ENCODE results near the gene JAK1.
A peak's percentile ranks its signal among the peaks of the same experiment; 100 is the strongest.
"Not testable (repeated sequence)": the region's sequence is repeated elsewhere in the genome, so short reads cannot be mapped to it uniquely, and the experiment has no call there.

JAK1 gene

DNA sequence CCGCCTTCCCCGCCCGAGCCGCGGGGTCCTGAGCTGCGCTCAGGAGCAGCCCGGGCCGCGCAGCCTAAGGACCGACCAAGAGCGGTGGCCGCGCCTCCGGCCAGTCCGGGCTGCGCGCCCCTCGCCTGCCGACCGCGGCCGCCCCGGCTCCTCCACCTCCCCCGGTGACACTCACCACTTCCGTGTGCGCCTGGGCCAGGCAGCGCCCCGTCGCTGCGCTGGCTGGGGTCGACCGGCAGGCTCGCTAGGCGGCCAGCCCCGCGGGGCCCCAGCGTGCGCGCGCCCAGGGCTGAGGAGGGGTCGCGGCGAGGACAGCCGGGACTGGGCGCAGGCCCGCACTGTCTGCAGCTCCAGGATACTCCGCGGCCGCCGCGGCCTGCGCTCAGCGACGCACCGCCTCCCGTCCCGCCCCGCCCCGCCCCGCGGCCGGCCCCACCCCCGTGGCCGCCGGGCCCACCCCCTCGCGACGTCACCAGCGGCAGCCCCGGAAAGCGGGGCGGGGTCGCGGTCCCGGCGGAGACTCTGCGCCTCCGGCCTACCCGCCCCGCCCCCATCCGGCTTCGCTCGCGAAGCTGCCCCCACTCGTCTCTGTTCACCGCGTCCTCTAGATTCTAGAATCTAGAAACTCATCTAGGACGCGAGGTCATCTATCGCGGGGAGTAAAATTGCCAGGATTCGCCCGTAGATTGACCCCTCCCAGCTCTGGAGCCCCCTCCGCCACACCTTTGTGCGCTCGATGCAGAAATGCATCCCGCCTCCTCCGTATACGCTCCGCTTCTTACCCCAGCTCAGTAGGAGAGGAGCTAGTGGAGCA, at the start of gene JAK1:
JAK1 (minus strand) TSS at position 392 of the 814 bp plus-strand sequence. CDS start 80,285 bp downstream, outside the sequence.
- DNase-seq (ENCODE audit: low read depth in 3 of 3): peak; percentile 72 to 85 (median 83)

DNA sequence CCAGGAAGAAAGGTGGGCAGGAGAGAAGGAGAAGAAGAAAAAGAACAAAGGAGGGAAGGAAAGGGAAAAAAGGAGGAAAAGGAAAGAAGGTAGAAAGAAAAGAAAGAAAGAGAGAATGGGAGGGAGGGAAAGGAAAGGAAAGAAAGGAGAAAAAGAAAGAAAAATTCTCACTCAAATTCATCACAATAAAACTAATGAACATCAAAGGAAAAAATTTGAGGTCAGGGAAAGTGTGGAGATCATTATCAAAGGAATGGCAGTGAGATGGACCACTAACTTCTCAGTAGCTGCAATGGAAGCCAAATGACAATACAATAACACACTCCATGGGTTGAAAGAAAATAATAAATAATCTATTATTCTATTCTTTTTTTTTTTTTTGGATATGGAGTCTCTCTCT, 48.0 kb upstream of the JAK1 start:
- DNase-seq (ENCODE audit: low read depth in 3 of 3): no peak

DNA sequence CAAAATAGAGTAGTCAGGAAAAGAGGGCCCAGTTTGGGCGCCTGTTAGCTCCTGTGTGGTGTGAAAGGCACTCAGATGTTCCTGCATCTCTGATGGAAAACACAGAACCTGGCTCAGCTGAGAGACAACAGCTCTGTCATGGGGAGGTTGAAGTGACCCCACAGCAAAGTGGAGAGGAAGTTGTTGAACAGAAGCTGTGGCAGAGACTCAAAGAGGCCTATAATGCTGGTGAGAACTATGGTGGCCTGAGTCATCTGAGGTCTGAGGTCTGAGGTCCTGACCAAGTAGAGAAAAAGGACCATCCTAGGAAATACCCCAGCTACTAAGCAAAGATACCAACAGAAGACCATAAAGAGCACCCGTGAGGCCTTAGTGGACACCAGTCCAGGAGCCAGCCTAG, 45.6 kb upstream of the JAK1 start:
- no peak for DNase-seq (ENCODE audit: low read depth in 3 of 3)

DNA sequence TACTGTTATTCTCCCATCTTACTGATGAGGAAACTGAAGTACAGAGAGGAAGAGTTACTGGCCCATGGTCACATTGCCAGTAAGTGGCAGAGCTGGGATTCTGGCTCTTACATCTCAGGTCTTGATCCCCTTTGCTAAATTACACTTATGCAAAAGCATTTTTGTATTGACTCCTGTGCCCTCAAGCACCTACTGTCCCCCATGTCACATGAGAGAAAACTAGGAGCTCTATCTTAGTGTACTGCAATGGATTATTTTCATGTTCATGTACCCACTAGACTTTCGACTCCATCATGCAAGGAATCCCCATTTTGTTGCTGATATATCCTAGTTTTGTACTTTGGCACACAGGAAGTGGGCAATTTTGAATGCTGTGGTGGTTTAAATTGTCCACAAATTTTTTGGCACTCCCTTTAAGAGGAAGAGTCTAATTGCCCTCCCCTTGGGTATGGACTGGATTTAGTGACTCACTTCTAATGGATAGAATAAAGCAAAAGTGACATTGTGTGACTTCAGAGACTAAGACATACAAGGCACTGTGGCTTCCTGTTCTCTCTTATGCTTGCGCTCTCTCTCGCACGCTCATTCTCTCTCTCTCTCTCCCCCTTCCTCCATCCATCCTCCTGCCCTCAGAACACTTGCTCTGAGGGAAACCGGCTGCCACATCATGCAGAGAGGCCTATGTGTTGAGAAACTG, 43.5 kb upstream of the JAK1 start:
- no peak for DNase-seq (ENCODE audit: low read depth in 3 of 3)

DNA sequence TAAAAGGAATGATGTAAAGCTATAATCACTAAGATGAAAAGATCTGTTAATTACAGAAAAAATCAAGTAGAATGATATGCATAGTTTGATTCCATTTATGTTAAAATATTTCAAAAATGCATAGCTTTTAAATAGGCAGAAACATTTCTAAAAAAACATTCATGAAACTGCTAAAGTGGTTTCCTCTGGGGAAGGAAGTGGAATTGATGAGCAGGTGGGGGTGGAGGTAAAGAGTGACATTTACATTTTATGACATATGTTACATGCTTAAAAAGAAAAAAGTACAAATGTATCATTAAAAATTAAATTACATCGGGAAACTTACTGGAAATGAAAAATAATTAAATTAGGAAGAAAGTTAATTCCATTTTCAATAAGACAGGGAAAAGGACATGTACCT, 42.8 kb upstream of the JAK1 start:
- no peak for DNase-seq (ENCODE audit: low read depth in 3 of 3)

DNA sequence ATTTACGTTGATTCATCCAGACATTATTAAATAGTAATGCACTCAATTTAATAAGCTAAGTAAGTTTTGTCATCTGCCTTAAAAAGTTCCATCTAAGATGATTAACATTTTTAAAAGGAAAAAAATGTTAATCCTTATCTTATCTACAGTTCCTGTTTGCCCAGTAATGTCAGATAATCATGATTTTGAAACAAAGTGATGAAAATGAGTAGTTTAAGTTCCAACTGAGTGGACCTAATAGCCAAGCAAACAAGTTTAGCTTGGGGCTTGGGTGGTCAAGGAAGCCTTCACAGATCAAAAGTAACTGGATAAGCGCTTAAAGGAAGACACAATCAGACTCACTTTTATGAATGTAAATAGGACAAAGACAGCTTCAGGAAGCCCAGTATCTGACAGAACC, 40.5 kb upstream of the JAK1 start:
- DNase-seq (ENCODE audit: low read depth in 3 of 3): no peak

DNA sequence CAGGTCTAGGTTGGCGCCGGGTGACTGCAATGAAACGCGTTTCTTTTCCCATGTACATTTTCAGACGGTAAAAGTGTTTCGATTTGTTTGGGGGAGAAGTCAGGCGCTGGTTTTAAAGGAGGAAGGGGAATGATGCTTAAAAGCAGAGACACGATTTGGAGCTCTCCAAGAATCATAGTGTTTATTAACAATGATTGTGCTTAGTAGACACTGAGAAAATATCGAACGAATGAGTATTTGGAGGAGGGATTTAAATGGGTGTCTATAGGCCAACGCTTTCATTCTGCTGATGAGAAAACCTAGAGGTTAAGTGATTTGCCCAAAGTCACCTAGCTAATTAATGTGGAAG, 36.9 kb upstream of the JAK1 start:
- no peak for DNase-seq (ENCODE audit: low read depth in 3 of 3)

DNA sequence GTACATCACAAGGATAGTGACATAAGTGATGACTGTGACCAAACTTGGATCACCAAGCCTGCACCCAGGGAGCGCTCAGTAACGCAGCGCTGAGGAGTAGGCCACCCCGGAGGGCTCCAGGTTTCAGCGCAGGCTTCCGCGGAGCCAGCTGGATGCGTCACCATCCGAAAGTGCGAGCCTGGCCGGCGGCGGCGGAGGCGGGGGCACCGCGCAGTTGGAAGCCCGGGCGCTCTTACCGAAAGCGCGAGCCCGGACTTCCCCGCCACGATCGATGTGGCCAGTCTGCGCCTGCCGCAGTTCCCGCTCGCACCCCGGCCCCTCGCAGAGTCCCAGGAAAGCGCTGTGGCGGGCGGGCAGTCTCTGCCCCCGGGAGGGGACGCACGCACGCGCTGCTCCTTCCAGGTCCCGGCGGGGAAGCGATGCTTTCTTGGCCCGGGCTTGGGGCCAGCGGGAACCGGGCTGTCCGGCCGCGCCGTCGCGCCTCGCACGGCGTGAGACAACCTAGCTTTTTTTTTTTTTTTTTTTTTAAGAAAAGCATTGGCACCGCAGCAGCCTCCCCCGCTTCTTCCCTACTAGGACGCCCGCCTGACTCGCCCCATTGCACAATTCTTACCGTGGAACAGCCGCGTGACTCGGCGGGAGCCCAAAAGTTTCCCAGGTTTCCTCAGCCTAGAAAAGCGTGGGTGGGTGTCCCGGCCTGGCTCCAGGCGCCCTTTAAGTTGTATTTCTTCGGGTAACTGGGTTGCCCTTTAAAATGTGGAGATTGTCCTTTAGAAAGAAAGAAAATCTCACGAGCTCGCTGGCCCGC, 36.4 kb upstream of the JAK1 start:
- DNase-seq (ENCODE audit: low read depth in 3 of 3): peak; percentile 27 to 70 (median 28)

DNA sequence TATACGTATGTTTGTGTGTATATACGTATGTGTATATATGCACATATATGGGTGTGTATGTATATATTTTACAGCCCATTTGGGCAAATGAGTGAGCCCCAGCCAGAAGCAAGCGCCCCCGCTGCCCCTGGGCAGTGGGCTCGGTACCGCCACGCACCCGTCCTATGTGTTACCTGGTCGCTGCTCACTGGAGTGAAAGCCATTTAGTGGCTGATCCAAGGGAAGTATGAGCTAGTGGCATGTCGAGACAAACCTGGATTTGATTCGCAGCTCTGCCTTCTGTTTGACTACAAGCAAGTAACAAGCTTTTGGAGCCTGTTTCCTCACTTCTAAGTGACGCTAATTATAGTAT, 35.8 kb upstream of the JAK1 start:
- DNase-seq (ENCODE audit: low read depth in 3 of 3): no peak

DNA sequence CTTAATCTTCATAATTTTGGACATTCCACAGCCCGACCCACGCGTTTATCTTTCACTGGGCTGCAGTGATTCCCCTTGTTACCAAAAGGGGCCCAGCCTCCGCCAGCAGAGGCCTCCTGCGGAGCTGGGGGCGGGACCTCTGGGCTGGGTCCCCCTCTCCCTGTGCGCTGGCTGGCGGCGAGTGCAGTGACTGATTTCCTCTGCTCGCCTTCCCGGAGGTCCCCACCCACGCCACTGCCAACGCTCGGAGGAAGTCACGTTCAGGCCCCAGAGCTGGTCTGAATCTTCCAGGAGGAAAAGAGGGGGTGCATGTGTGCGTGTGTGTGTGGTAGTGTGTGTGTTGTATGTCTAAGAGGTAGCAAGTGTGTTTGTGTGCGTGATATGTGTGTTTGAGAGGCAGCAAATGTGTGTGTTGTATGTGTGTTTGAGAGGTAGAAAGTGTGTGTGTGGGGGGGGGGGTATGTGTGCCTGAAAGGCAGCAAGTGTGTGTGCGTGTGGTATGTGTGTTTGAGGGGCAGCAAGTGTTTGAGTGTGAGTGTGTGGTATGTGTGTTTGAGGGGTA, 35.0 kb upstream of the JAK1 start:
- DNase-seq (ENCODE audit: low read depth in 3 of 3): peak; percentile 43 to 82 (median 56)

DNA sequence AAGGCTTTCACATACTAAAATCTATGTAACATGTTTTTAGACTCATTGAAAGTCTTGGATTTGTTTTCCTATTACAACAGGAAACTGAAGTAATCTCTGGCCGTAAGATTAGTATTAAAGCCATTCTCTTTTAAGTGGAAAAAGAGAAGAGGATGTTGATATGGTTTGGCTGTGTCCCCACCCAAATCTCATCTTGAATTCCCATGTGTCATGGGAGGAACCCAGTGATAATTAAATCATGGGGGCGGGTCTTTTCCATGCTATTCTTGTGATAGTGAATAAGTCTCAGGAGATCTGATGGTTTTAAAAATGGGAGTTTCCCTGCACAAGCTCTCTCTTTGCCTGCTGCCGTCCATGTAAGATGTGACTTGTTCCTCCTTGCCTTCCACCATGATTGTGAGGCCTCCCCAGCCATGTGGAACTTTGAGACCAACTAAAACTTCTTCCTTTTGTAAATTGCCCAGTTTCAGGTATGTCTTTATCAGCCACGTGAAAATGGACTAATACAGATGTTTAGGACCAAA, 32.1 kb upstream of the JAK1 start:
- DNase-seq (ENCODE audit: low read depth in 3 of 3): not testable (repeated sequence)

DNA sequence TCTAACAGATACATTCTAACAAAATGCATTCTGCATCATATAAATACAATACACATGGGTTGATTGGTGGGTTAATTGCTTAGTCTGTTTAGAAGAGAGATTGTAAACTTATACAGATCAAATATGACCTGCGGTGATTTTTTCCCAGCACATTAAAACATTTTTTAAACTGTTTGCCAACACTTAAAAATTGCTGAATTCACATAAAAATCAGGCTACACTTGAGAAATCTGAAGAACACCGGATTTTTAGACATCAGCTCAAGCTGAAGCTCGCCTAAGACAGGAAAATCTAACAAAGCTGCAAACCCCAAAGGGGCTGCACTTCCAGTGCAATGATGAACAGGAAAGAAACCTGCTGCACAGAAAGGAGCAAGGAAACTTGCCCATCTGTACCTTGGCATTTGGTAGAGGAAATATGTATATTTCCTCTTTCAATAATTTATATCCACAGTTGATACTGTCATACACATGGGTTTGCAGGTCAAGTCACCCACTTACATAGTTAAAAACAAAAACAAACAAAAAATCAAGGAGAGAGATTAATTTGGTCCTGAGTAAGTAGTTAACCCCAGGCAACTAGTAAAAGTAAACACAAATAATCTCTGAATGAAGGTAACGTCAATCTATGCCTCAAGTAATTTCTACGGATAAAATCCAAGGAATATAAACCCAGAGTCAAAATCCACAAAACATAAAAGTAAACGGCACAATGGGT, 30.4 kb upstream of the JAK1 start:
- DNase-seq (ENCODE audit: low read depth in 3 of 3): no peak

DNA sequence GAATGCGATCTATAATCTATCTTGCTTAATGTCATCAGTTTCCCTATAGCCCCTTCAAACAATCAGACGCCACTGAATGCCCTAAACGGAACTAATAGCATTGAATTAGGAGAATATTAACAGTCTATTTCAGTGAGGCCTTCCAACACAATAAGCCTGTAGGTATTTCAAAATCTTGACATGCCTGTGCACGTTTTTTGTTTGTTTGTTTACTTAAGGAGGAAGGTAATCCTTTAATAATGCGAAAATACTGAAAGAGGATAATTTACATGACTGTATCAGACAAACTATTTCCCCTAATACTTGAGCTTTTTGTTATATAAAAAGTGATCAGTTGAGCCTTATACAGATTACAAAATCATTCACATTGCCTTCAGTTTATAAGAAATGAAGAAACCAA, 29.0 kb upstream of the JAK1 start:
- DNase-seq (ENCODE audit: low read depth in 3 of 3): no peak

DNA sequence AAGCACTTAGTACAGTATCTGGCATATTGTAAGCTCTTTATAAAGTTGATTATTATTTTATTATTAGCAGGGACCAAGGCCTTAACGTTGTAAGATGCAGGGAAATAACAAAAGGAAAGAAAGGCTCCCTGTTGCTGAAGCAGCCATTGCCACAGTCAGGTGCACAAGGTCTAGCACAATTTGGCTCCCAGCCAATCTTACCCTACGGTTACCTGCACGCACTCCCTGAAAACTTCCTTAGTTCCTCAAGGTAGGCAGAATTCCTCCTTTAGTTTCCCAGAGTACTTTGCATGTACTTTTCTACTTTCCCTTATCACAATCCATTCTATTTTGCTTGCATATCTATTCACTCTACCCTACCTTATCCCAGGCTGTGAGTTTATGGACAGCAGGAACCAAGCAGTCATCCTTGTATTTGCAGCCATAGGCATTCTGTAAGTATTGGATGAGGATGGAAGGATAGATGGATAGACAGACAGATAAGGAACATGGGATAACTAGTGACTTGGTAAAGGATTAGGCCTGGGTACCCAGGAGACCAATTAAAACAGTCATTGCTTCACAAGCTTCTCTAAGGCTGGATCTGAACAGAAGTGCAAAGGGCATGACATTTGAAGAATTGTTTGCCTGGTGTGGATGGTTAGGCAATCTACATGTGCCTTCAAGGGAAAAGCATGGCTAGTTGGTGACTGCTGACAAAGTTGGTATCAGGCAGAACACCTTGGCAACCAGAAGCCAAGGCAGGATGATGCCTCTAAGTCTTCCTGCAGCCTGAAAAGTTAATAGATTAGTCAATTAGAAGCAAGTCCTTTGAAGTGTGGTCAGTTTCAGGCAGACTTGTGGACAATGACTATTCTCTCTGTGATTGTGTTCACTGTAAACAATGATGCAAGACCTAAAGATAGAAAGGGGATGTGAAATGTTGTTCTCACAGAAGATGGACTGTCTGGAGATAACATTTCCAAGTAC, 20.8 kb upstream of the JAK1 start:
- DNase-seq (ENCODE audit: low read depth in 3 of 3): no peak

DNA sequence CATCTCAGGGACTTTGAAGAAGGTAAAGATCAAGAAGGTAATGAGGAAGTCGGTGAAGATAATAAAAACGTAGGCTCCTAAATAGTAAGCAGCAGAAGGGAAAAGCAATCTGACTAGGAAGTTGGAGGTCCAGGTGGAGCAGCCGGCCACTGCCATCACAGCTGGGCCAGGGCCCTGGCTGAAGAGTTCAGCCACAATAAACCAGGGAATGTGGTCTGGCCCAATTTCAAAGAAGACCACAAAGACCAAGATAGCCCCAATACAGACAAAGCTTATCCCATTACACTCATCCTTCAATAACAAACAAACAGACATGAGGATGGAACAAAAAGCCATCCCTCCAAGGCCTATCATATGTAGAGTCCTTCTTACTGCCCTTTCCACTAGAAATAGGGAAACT, 18.4 kb upstream of the JAK1 start:
- no peak for DNase-seq (ENCODE audit: low read depth in 3 of 3)

DNA sequence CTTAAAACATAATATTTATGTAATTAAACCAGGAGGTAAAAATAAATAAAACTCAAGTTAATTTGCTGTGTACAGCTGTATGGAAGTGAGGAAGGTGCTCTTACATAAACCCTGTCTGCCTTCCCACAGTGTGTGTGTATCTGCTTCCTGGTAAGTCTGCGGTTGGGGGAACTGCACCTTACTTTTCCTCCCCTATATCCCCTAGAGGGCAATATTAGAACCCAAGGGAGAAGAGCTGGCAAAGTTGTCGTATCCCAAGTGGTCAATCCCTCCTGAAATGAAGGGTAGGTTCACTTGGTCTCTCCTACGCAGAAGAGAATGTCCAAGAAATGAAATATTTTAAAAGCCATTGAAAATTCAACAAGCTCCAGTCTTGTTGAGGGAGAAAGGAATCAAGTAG, 17.8 kb upstream of the JAK1 start:
- DNase-seq (ENCODE audit: low read depth in 3 of 3): no peak

DNA sequence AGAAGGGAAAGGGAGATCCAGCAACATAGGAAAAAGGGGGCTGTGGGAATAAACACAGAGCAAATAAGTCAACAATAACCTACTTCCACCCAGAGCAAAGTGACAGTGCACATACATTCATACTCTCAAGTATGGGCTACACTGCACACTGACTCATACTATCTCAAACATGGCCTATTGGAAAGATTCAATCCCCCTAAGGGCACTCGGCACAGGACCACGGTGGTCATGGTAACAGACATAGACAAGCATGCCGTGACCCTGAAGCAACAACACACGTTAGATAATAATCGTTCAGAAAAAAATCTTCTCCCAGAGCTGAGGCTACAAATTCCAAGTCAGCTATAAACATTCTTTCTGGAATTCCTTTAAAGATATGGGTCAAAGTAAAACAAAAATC, 16.8 kb upstream of the JAK1 start:
- DNase-seq (ENCODE audit: low read depth in 3 of 3): no peak

DNA sequence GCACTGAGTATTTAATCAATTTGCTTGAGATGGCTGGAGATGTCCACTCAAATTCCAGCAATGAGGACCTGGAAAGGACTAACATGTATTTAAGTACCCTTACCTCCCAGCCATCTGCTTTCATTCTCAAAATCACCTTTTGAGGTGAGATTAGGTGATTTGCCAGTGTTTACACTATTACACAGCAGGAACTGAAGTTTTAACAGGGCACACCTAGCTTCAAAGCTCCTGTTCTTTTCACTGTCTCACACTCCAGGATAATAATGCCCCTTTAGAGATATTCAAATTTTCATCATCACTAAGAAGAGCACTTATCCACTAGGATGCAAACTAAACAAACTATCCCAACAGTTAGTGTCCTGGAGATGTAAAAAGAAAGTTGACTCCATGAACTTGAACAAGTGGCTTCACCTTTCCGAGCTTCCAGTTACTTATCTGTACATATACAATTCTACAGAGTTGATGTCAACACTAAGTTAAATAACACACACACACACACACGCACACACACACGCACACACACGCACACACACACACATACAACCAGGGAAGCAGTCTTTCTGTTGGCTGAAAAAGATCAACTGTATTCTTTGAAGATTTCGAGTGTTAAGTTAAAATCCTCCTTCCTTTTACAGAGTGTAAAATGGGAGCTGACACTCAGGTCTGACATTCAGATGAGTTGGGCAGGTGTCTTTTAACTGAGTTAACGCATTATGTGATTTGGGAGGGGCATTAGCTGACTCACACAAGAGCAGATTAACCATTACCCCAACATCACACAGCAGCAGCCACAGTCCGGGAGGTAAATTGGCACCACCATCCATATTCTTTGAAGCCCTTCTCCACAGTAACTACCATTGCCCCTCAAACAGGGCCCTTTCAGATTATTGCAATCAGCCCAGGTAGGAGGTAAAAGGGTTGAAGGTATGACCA, 15.5 kb upstream of the JAK1 start:
- DNase-seq (ENCODE audit: low read depth in 3 of 3): no peak

Data from stimulated activated CD4-positive, alpha-beta T cell treated with anti-CD3 and anti-CD28 coated beads, TNF-alpha, amount 100 ng/mL, for 24 hours (primary cell).